ENCODE data around the gene SLC38A8. TPM values are rescaled to one million over a fixed set of nuclear protein-coding genes. Genes with fewer than 3 reads are reported as not detected.

The SLC38A8 gene
- total RNA-seq, 4 donors from 2014 or later: not detected

GRCh38 chr16:83973581-83974385 lies 68.8 kb downstream of the SLC38A8 start:
- Histone ChIP-seq H3K36me3 (no peaks in the 10 kb centered on the region), H3K9me3 (no peaks in the 10 kb centered on the region), H3K27me3 (peaks cover 0 to 4% of the 10 kb centered on the region in 2 donors), H3K27ac (no peak overlapping the region), H3K4me3 (no peak overlapping the region), H3K4me1 (peaks cover 0 to 2% (median under 1%) of the 10 kb centered on the region in 4 donors)
- DNase-seq: no peak
- TF ChIP-seq POLR2A (IDR thresholded peaks at IDR 0.05) (no peak), CTCF (IDR thresholded peaks at IDR 0.05) (no peak)

GRCh38 chr16:83973077-83973476 lies 69.5 kb downstream of the SLC38A8 start:
- Histone ChIP-seq H3K4me3 (no peak overlapping the region), H3K27ac (no peak overlapping the region), H3K36me3 (no peaks in the 10 kb centered on the region), H3K4me1 (peaks cover 0 to 5% (median 2%) of the 10 kb centered on the region in 4 donors), H3K27me3 (peaks cover 0 to 4% of the 10 kb centered on the region in 2 donors), H3K9me3 (no peaks in the 10 kb centered on the region)
- no peak for DNase-seq
- no peak for TF ChIP-seq POLR2A (IDR thresholded peaks at IDR 0.05)
- TF ChIP-seq CTCF (IDR thresholded peaks at IDR 0.05): no peak

GRCh38 chr16:83972256-83973008 lies 70.2 kb downstream of the SLC38A8 start:
- Histone ChIP-seq H3K27ac (no peak overlapping the region), H3K36me3 (no peaks in the 10 kb centered on the region), H3K27me3 (peaks cover 0 to 4% of the 10 kb centered on the region in 2 donors), H3K4me1 (peaks cover 0 to 8% (median 2%) of the 10 kb centered on the region in 4 donors), H3K9me3 (no peaks in the 10 kb centered on the region), H3K4me3 (no peak overlapping the region)
- no peak for TF ChIP-seq CTCF (IDR thresholded peaks at IDR 0.05)
- no peak for TF ChIP-seq POLR2A (IDR thresholded peaks at IDR 0.05)
- no peak for DNase-seq

- Histone ChIP-seq H3K9me3 (no peaks in the 10 kb centered on the region), H3K4me3 (no peak overlapping the region), H3K27ac (no peak overlapping the region), H3K27me3 (peaks cover 0 to 4% of the 10 kb centered on the region in 2 donors), H3K4me1 (peaks cover 0 to 8% (median 2%) of the 10 kb centered on the region in 4 donors), H3K36me3 (peaks cover 0 to under 1% (median 0%) of the 10 kb centered on the region in 3 donors)
- TF ChIP-seq CTCF (IDR thresholded peaks at IDR 0.05): no peak
- no peak for TF ChIP-seq POLR2A (IDR thresholded peaks at IDR 0.05)
- DNase-seq: no peak
Measured at GRCh38 chr16:83971165-83972130, 71.1 kb downstream of the SLC38A8 start.

GRCh38 chr16:83970430-83970815 lies 72.2 kb downstream of the SLC38A8 start:
- Histone ChIP-seq H3K9me3 (no peaks in the 10 kb centered on the region), H3K36me3 (peaks cover 0 to 10% (median 0%) of the 10 kb centered on the region in 3 donors), H3K27ac (no peak overlapping the region), H3K4me3 (no peak overlapping the region), H3K27me3 (peaks cover 0 to 4% of the 10 kb centered on the region in 2 donors), H3K4me1 (peaks cover 0 to 8% (median 2%) of the 10 kb centered on the region in 4 donors)
- no peak for DNase-seq
- TF ChIP-seq POLR2A (IDR thresholded peaks at IDR 0.05) (no peak), CTCF (IDR thresholded peaks at IDR 0.05) (no peak)

Measured in Peyer's patch (tissue), 4 donors.